Measurements from ENCODE around the gene CFAP126.
A peak's percentile ranks its signal among the peaks of the same experiment; 100 is the strongest.
"Not testable (repeated sequence)": the region's sequence is repeated elsewhere in the genome, so short reads cannot be mapped to it uniquely, and the experiment has no call there.

CFAP126 gene

DNA sequence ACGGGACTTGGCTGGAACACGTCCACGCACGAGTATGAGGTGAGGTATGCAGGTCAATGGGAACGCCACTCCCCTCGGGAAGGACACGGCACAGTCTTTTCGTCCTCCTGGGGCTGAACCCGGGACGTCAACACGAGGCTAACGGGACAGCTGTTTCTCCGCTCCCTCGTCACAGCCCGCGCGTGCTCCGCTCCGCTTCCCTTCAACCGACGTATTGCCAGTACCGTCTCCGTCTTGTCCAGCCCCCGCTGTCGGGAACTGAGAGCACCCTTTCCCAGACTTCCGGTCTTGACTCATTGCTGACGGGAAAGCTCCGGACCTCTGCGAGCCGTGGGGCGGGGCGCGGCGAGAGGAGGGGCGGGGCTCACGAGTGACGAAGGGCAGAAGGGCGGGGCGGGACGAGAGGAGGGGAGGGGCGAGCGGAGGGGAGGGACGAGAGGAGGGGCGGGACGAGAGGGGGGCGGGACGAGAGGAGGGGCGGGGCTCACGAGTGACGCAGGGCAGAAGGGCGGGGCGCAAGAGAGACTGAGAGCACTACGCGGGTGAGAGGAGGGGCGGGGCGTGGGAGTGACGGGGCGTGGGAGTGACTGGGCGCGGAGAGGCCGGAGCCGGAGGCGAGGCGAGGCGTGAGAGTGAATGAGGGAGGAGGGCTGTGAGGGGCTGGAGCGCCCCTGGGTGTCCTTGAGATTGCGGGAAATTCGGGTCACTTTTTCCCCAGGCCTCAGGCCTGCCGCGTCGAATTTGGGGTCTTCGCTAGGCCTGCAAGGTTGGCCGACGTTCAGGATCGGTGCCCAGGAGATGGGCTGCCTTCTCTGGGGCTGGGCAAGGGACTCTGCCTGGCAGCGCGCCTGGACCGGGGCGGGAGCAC is 22.2 kb upstream of the CFAP126 start:
- H3K4me1 ChIP-seq (ENCODE audit: control insufficient read depth, low read length) = peaks cover 15% of the 10 kb centered on the region

DNA sequence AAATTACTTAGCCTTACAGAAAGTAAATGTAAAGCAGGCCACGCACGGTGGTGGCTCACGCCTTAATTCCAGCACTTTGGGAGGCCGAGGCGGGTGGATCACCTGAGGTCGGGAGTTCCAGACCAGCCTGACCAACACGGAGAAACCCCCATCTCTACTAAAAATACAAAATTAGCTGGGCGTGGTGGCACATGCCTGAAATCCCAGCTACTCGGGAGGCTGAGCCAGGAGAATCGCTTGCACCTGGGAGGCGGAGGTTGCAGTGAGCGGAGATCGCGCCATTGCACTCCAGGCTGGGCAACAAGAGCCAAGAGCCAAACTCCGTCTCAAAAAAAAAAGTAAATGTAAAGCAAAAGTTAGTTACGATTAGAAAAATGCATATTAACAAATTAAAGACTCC is 21.5 kb upstream of the CFAP126 start:
- H3K4me3 ChIP-seq (ENCODE audit: low read length) = peak overlapping the region; percentile 85
- H4K20me1 ChIP-seq (ENCODE audit: control insufficient read depth, insufficient read depth, low read depth, low read length); H3K9me2 ChIP-seq (replicated peaks; ENCODE audit: control insufficient read depth, low read length); H3K36me3 ChIP-seq (ENCODE audit: control insufficient read depth, low read length); H3K9me3 ChIP-seq (ENCODE audit: control insufficient read depth, insufficient read depth, low read length); H3K79me2 ChIP-seq (ENCODE audit: control insufficient read depth, low read length); H3K27me3 ChIP-seq (ENCODE audit: control insufficient read depth, low read length); H3K27ac ChIP-seq (ENCODE audit: low read depth, low read length); H3F3A ChIP-seq (ENCODE audit: control insufficient read depth, insufficient read depth): not testable (repeated sequence)
- H3K4me2 ChIP-seq (ENCODE audit: low read length) = peak overlapping the region; percentile 83
- peaks cover 15% of the 10 kb centered on the region for H3K4me1 ChIP-seq (ENCODE audit: control insufficient read depth, low read length)

More for the DNA sequence above, 22.2 kb upstream of the CFAP126 start:
- Histone ChIP-seq H3K27ac (ENCODE audit: low read depth, low read length) (no peak overlapping the region), H3K9me2 (replicated peaks; ENCODE audit: control insufficient read depth, low read length) (no peaks in the 10 kb centered on the region), H4K20me1 (ENCODE audit: control insufficient read depth, insufficient read depth, low read depth, low read length) (no peaks in the 10 kb centered on the region), H3K9me3 (ENCODE audit: control insufficient read depth, insufficient read depth, low read length) (no peaks in the 10 kb centered on the region), H3K79me2 (ENCODE audit: control insufficient read depth, low read length) (no peaks in the 10 kb centered on the region), H3F3A (ENCODE audit: control insufficient read depth, insufficient read depth) (no peaks in the 10 kb centered on the region), H3K4me3 (ENCODE audit: low read length) (peak overlapping the region; percentile 92), H3K36me3 (ENCODE audit: control insufficient read depth, low read length) (no peaks in the 10 kb centered on the region), H3K4me2 (ENCODE audit: low read length) (peak overlapping the region; percentile 96), H3K27me3 (ENCODE audit: control insufficient read depth, low read length) (no peaks in the 10 kb centered on the region)
- no peak for TF ChIP-seq EZH2phosphoT487 (IDR thresholded peaks at IDR 0.05; ENCODE audit: borderline replicate concordance, low read length)
- TF ChIP-seq, protein P1, sequence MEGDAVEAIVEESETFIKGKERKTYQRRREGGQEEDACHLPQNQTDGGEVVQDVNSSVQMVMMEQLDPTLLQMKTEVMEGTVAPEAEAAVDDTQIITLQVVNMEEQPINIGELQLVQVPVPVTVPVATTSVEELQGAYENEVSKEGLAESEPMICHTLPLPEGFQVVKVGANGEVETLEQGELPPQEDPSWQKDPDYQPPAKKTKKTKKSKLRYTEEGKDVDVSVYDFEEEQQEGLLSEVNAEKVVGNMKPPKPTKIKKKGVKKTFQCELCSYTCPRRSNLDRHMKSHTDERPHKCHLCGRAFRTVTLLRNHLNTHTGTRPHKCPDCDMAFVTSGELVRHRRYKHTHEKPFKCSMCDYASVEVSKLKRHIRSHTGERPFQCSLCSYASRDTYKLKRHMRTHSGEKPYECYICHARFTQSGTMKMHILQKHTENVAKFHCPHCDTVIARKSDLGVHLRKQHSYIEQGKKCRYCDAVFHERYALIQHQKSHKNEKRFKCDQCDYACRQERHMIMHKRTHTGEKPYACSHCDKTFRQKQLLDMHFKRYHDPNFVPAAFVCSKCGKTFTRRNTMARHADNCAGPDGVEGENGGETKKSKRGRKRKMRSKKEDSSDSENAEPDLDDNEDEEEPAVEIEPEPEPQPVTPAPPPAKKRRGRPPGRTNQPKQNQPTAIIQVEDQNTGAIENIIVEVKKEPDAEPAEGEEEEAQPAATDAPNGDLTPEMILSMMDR (IDR thresholded peaks at IDR 0.05; ENCODE audit: low read depth, low read length, poor library complexity, severe bottlenecking) = no peak

DNA sequence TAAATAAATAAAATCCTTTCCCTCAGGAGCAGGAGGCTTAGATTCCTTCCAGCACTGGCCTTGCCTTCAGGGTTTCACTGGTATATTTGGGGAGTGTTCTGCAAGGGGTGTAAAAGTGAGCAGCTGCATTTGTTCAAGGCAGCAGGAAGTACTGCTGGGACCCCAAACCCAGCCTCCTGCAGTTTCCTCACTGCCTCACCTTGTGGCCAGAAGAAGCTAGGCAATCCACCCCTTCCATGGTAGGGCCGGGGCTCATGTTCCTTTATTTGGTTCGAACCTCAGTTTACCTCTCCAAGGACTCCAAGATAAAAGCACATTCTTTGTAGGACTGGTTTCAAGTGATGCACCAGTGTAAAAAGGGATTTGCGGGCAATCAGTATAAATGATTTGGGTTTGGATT is 21.0 kb upstream of the CFAP126 start:
- Histone ChIP-seq H3K36me3 (ENCODE audit: control insufficient read depth, low read length) (no peaks in the 10 kb centered on the region), H3K4me1 (ENCODE audit: control insufficient read depth, low read length) (peaks cover 15% of the 10 kb centered on the region), H3K4me3 (ENCODE audit: low read length) (no peak overlapping the region), H4K20me1 (ENCODE audit: control insufficient read depth, insufficient read depth, low read depth, low read length) (no peaks in the 10 kb centered on the region), H3F3A (ENCODE audit: control insufficient read depth, insufficient read depth) (no peaks in the 10 kb centered on the region), H3K9me3 (ENCODE audit: control insufficient read depth, insufficient read depth, low read length) (no peaks in the 10 kb centered on the region), H3K27me3 (ENCODE audit: control insufficient read depth, low read length) (peaks cover 7% of the 10 kb centered on the region), H3K27ac (ENCODE audit: low read depth, low read length) (no peak overlapping the region), H3K79me2 (ENCODE audit: control insufficient read depth, low read length) (no peaks in the 10 kb centered on the region), H3K4me2 (ENCODE audit: low read length) (no peak overlapping the region), H3K9me2 (replicated peaks; ENCODE audit: control insufficient read depth, low read length) (no peaks in the 10 kb centered on the region)
- TF ChIP-seq EZH2phosphoT487 (IDR thresholded peaks at IDR 0.05; ENCODE audit: borderline replicate concordance, low read length) = no peak
- TF ChIP-seq, protein P1 (IDR thresholded peaks at IDR 0.05; ENCODE audit: low read depth, low read length, poor library complexity, severe bottlenecking) = no peak

Measured in DOHH2 (cell line).